ENCODE data around the gene LGALS8. TPM values are rescaled to one million over a fixed set of nuclear protein-coding genes. Genes with fewer than 3 reads are reported as not detected.

Gene LGALS8
- total RNA-seq, 1 donor from 2014 or later: 33.3 TPM

- TF ChIP-seq, protein P1, sequence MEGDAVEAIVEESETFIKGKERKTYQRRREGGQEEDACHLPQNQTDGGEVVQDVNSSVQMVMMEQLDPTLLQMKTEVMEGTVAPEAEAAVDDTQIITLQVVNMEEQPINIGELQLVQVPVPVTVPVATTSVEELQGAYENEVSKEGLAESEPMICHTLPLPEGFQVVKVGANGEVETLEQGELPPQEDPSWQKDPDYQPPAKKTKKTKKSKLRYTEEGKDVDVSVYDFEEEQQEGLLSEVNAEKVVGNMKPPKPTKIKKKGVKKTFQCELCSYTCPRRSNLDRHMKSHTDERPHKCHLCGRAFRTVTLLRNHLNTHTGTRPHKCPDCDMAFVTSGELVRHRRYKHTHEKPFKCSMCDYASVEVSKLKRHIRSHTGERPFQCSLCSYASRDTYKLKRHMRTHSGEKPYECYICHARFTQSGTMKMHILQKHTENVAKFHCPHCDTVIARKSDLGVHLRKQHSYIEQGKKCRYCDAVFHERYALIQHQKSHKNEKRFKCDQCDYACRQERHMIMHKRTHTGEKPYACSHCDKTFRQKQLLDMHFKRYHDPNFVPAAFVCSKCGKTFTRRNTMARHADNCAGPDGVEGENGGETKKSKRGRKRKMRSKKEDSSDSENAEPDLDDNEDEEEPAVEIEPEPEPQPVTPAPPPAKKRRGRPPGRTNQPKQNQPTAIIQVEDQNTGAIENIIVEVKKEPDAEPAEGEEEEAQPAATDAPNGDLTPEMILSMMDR (IDR thresholded peaks at IDR 0.05; ENCODE audit: partially characterized antibody, unreplicated experiment): no peak
- Mint-ChIP-seq H3K4me1 (ENCODE audit: low read depth, unreplicated experiment) (peaks cover 21% of the 10 kb centered on the region), H3K36me3 (ENCODE audit: unreplicated experiment) (no peaks in the 10 kb centered on the region), H3K9me3 (ENCODE audit: unreplicated experiment) (peaks cover 2% of the 10 kb centered on the region), H3K27me3 (ENCODE audit: unreplicated experiment) (no peaks in the 10 kb centered on the region), H3K4me3 (ENCODE audit: unreplicated experiment) (no peak overlapping the region), H3K27ac (ENCODE audit: unreplicated experiment) (peak overlapping the region; percentile 71)
- DNase-seq: no peak
Measured at GRCh38 chr1:236536540-236536939, 12.8 kb downstream of the LGALS8 start.

- Mint-ChIP-seq H3K27ac (ENCODE audit: unreplicated experiment) (no peak overlapping the region), H3K4me3 (ENCODE audit: unreplicated experiment) (no peak overlapping the region), H3K27me3 (ENCODE audit: unreplicated experiment) (peaks cover 6% of the 10 kb centered on the region), H3K9me3 (ENCODE audit: unreplicated experiment) (no peaks in the 10 kb centered on the region), H3K4me1 (ENCODE audit: low read depth, unreplicated experiment) (peaks cover 18% of the 10 kb centered on the region), H3K36me3 (ENCODE audit: unreplicated experiment) (peaks cover 9% of the 10 kb centered on the region)
- no peak for DNase-seq
- TF ChIP-seq, protein P1 (IDR thresholded peaks at IDR 0.05; ENCODE audit: partially characterized antibody, unreplicated experiment): no peak
Measured at GRCh38 chr1:236540813-236541465, 17.2 kb downstream of the LGALS8 start.

DNA sequence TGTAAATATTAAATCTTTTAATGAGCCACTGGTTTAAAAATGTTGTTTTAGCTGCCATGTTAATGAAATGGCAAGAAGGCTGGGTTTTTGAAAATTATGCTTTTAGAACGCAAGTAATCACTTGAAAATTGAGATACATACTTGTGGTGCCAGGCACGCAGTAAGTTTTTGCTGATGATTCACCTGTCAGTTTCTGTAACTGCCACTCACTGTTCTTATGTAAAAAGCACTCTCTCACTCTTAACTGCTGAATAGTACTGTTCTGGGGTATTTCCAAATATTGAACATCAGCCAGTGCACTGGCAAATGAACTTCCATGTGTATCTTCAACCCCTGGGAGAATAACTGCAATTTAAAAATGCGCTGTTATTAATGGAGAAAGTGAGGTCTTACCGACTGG lies 17.9 kb downstream of the LGALS8 start:
- Mint-ChIP-seq H3K9me3 (ENCODE audit: unreplicated experiment) (no peaks in the 10 kb centered on the region), H3K27me3 (ENCODE audit: unreplicated experiment) (peaks cover 6% of the 10 kb centered on the region), H3K27ac (ENCODE audit: unreplicated experiment) (no peak overlapping the region), H3K4me3 (ENCODE audit: unreplicated experiment) (no peak overlapping the region), H3K36me3 (ENCODE audit: unreplicated experiment) (peaks cover 9% of the 10 kb centered on the region), H3K4me1 (ENCODE audit: low read depth, unreplicated experiment) (peaks cover 12% of the 10 kb centered on the region)
- no peak for DNase-seq
- TF ChIP-seq, protein P1 (IDR thresholded peaks at IDR 0.05; ENCODE audit: partially characterized antibody, unreplicated experiment): no peak

DNA sequence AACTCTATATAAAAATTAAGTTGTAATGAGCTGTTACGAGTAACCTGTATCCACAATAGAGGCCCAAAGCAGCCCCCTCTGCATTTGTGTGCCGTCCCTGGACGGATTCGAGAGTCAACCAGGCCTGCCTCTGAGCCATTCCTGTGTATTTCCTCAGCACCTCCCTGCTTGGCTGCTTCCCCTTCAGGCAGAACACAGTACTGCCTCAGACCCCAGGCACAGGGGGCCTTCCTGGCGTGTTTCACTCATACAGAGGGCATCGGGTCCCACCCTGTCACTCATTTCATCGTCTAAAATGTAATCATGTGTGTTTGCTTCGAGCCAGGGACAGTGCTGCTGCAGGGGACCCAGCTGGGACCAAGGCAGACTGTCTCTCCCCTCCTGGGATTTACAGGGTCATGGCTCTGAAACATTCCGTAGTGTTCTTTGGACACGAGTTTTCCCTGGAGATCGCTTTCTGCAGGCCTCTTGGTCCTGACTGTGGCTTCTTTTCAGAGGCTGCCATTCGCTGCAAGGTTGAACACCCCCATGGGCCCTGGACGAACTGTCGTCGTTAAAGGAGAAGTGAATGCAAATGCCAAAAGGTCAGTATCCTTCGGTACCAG lies 19.4 kb downstream of the LGALS8 start:
- peaks cover 9% of the 10 kb centered on the region for H3K36me3 Mint-ChIP-seq (ENCODE audit: unreplicated experiment)
- DNase-seq: peak; percentile 62
- TF ChIP-seq, protein P1 (IDR thresholded peaks at IDR 0.05; ENCODE audit: partially characterized antibody, unreplicated experiment): peak; percentile 65
- H3K27me3 Mint-ChIP-seq (ENCODE audit: unreplicated experiment): peaks cover 6% of the 10 kb centered on the region
- peaks cover 12% of the 10 kb centered on the region for H3K4me1 Mint-ChIP-seq (ENCODE audit: low read depth, unreplicated experiment)
- no peaks in the 10 kb centered on the region for H3K9me3 Mint-ChIP-seq (ENCODE audit: unreplicated experiment)
- no peak overlapping the region for H3K4me3 Mint-ChIP-seq (ENCODE audit: unreplicated experiment)
- peak overlapping the region; percentile 10 for H3K27ac Mint-ChIP-seq (ENCODE audit: unreplicated experiment)

DNA sequence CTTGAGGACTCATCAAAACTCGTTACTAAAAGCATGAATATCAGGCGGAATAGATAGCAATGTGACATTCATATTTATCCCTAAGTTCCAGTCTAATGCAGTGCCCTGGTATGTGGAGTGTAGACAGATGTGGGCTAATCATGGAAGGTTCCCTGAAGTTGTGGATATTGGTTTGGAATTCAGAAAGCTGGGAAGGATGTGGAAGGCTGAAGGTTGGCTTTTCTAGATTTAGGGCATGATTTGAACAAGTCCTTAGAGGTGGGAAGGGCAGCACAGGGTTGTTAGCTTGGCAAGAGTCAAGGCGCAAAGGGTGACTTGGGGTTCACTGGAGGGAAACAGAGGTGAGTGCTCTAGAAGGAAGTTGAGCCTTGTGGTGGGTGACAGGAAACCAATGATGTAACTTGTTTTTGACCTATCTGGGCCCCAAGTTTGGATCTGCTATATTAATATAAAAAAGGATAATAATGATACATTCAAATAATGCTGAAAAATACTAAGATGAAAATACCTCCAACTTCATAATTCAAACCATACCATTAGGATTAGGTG lies 21.9 kb downstream of the LGALS8 start:
- no peak for DNase-seq
- Mint-ChIP-seq H3K9me3 (ENCODE audit: unreplicated experiment) (no peaks in the 10 kb centered on the region), H3K36me3 (ENCODE audit: unreplicated experiment) (peaks cover 9% of the 10 kb centered on the region), H3K4me1 (ENCODE audit: low read depth, unreplicated experiment) (peaks cover 12% of the 10 kb centered on the region), H3K27me3 (ENCODE audit: unreplicated experiment) (peaks cover 6% of the 10 kb centered on the region), H3K27ac (ENCODE audit: unreplicated experiment) (no peak overlapping the region), H3K4me3 (ENCODE audit: unreplicated experiment) (no peak overlapping the region)
- TF ChIP-seq, protein P1 (IDR thresholded peaks at IDR 0.05; ENCODE audit: partially characterized antibody, unreplicated experiment): no peak

All from glutamatergic neuron (in vitro differentiated cells).